ENCODE data around the gene FN1.
"Not testable (repeated sequence)": the region's sequence is repeated elsewhere in the genome, so short reads cannot be mapped to it uniquely, and the experiment has no call there.

Gene FN1

GRCh38 chr2:215411941-215412743 is 23.7 kb downstream of the FN1 start:
- TF ChIP-seq ZNF274 (IDR thresholded peaks at IDR 0.05; ENCODE audit: low read depth, low read length): no peak
- no peak overlapping the region for H3K4me3 ChIP-seq (ENCODE audit: low read length)

GRCh38 chr2:215410932-215411285 is 25.0 kb downstream of the FN1 start:
- no peak overlapping the region for H3K4me3 ChIP-seq (ENCODE audit: low read length)
- no peak for TF ChIP-seq ZNF274 (IDR thresholded peaks at IDR 0.05; ENCODE audit: low read depth, low read length)

GRCh38 chr2:215410181-215410931 is 25.5 kb downstream of the FN1 start:
- not testable (repeated sequence) for H3K4me3 ChIP-seq (ENCODE audit: low read length)

GRCh38 chr2:215409331-215410127 is 26.3 kb downstream of the FN1 start:
- no peak overlapping the region for H3K4me3 ChIP-seq (ENCODE audit: low read length)
- no peak for TF ChIP-seq ZNF274 (IDR thresholded peaks at IDR 0.05; ENCODE audit: low read depth, low read length)

- not testable (repeated sequence) for H3K4me3 ChIP-seq (ENCODE audit: low read length)
Observed at GRCh38 chr2:215408441-215408840, 27.4 kb downstream of the FN1 start.

GRCh38 chr2:215407590-215408264 is 28.1 kb downstream of the FN1 start:
- H3K4me3 ChIP-seq (ENCODE audit: low read length): no peak overlapping the region
- no peak for TF ChIP-seq ZNF274 (IDR thresholded peaks at IDR 0.05; ENCODE audit: low read depth, low read length)

- H3K4me3 ChIP-seq (ENCODE audit: low read length): no peak overlapping the region
- TF ChIP-seq ZNF274 (IDR thresholded peaks at IDR 0.05; ENCODE audit: low read depth, low read length): no peak
Observed at GRCh38 chr2:215407061-215407460, 28.8 kb downstream of the FN1 start.

- TF ChIP-seq ZNF274 (IDR thresholded peaks at IDR 0.05; ENCODE audit: low read depth, low read length): no peak
- H3K4me3 ChIP-seq (ENCODE audit: low read length): no peak overlapping the region
Observed at GRCh38 chr2:215405722-215406581, 29.9 kb downstream of the FN1 start.

GRCh38 chr2:215404348-215405012 is 31.4 kb downstream of the FN1 start:
- no peak overlapping the region for H3K4me3 ChIP-seq (ENCODE audit: low read length)
- TF ChIP-seq ZNF274 (IDR thresholded peaks at IDR 0.05; ENCODE audit: low read depth, low read length): no peak

GRCh38 chr2:215403441-215404347 is 32.2 kb downstream of the FN1 start:
- H3K4me3 ChIP-seq (ENCODE audit: low read length): no peak overlapping the region
- no peak for TF ChIP-seq ZNF274 (IDR thresholded peaks at IDR 0.05; ENCODE audit: low read depth, low read length)

- TF ChIP-seq ZNF274 (IDR thresholded peaks at IDR 0.05; ENCODE audit: low read depth, low read length): no peak
- H3K4me3 ChIP-seq (ENCODE audit: low read length): no peak overlapping the region
Observed at GRCh38 chr2:215401896-215402379, 33.9 kb downstream of the FN1 start.

Measured in GM08714 (cell line).